GM23338 (cell line): ENCODE measurements around the gene SOHLH2. TPM values are rescaled to one million over a fixed set of nuclear protein-coding genes. Genes with fewer than 3 reads are reported as not detected.

ENCODE experiments used
- ATAC-seq: fragments of 200-7000 bp; cut with Tn5 transposase; 3 replicates; pipeline ENCODE4 v1.9.1; 2020
- DNase-seq: peaks from one replicate; pipeline ENCODE4 v3.0.0-alpha.2; 2015; ENCODE audit warnings: low spot score
- H2AFZ ChIP-seq: fragments of 200-600 bp; sonication (generic); 2 replicates; pipeline ENCODE4 v1.8.0; 2016; ENCODE audit warnings: antibody characterized with exemption, mild to moderate bottlenecking, moderate library complexity
- H3F3A ChIP-seq: fragments of 200-600 bp; sonication (generic); replicated peaks from 2 replicates; pipeline ENCODE4 v1.8.0; 2017; ENCODE audit warnings: antibody characterized with exemption, mixed run types, low read depth
- H3K27ac ChIP-seq: fragments of 200-600 bp; sonication (generic); 2 replicates; pipeline ENCODE4 v1.6.1; 2016; ENCODE audit warnings: low read depth
- H3K27me3 ChIP-seq: fragments of 200-600 bp; sonication (generic); 2 replicates; pipeline ENCODE4 v1.8.0; 2016; ENCODE audit warnings: mild to moderate bottlenecking, mixed run types, moderate library complexity; ENCODE audit not compliant: insufficient read depth
- H3K36me3 ChIP-seq: fragments of 200-600 bp; sonication (generic); 2 replicates; pipeline ENCODE4 v1.8.0; 2016; ENCODE audit warnings: mild to moderate bottlenecking; ENCODE audit not compliant: insufficient read depth
- H3K4me1 ChIP-seq: fragments of 200-600 bp; sonication (generic); 2 replicates; pipeline ENCODE4 v1.8.0; 2016; ENCODE audit warnings: mild to moderate bottlenecking, moderate library complexity; ENCODE audit not compliant: insufficient read depth
- H3K4me2 ChIP-seq: fragments of 200-600 bp; sonication (generic); 2 replicates; pipeline ENCODE4 v1.7.1; 2017; ENCODE audit warnings: mixed run types
- H3K4me3 ChIP-seq: fragments of 200-600 bp; sonication (generic); 2 replicates; pipeline ENCODE4 v1.6.1; 2016; ENCODE audit warnings: mixed run types
- H3K79me2 ChIP-seq: fragments of 200-600 bp; sonication (generic); replicated peaks from 2 replicates; pipeline ENCODE4 v1.8.0; 2017; ENCODE audit warnings: mild to moderate bottlenecking; ENCODE audit not compliant: insufficient read depth
- H3K9me2 ChIP-seq: fragments of 200-600 bp; sonication (generic); 2 replicates; pipeline ENCODE4 v1.8.0; 2017; ENCODE audit not compliant: insufficient read depth
- H4K20me1 ChIP-seq: fragments of 200-600 bp; sonication (generic); replicated peaks from 2 replicates; pipeline ENCODE4 v1.8.0; 2017; ENCODE audit warnings: mild to moderate bottlenecking; ENCODE audit not compliant: insufficient read depth
- H3K27ac Mint-ChIP-seq: 2 replicates; pipeline ENCODE4 v1.8.0; 2020; ENCODE audit warnings: inconsistent platforms, mild to moderate bottlenecking, moderate library complexity, mixed read lengths
- H3K27me3 Mint-ChIP-seq: 3 replicates; pipeline ENCODE4 v1.8.0; 2022; ENCODE audit warnings: low read depth, mild to moderate bottlenecking, moderate library complexity, mixed read lengths, inconsistent platforms; ENCODE audit not compliant: insufficient read depth, poor library complexity
- H3K36me3 Mint-ChIP-seq: 3 replicates; pipeline ENCODE4 v1.8.0; 2021; ENCODE audit warnings: low read depth, mild to moderate bottlenecking, inconsistent platforms, moderate library complexity, mixed read lengths
- H3K4me1 Mint-ChIP-seq: 3 replicates; pipeline ENCODE4 v1.8.0; 2020; ENCODE audit warnings: mild to moderate bottlenecking, inconsistent platforms, mixed read lengths
- H3K4me3 Mint-ChIP-seq: 3 replicates; pipeline ENCODE4 v1.8.0; 2021; ENCODE audit warnings: moderate library complexity, mild to moderate bottlenecking, inconsistent platforms, mixed read lengths
- H3K9me3 Mint-ChIP-seq: 3 replicates; pipeline ENCODE4 v1.8.0; 2020; ENCODE audit warnings: moderate library complexity, mild to moderate bottlenecking, inconsistent platforms, mixed read lengths
- JUNB ChIP-seq: IDR thresholded peaks from one replicate; pipeline ENCODE4 v1.6.1; 2016; ENCODE audit warnings: antibody characterized with exemption; ENCODE audit not compliant: unreplicated experiment
- NANOG ChIP-seq: IDR thresholded peaks from 2 replicates; pipeline ENCODE4 v1.6.1; 2016; ENCODE audit warnings: antibody characterized with exemption, borderline replicate concordance
- ZNF462 ChIP-seq: fragments of 250-450 bp; sonication (Bioruptor Pico); IDR thresholded peaks from 2 replicates; pipeline ENCODE4 v1.5.0; 2020; ENCODE audit warnings: mild to moderate bottlenecking, moderate library complexity
- polyA plus RNA-seq: library from polyadenylated mRNA; unstranded; fragments of >200 nt; fragmentation: Nextera tagmentation; extraction: Ambion mirVana; gene quantifications from 2 replicates; pipeline ENCODE4 v1.2.1, GENCODE V29; 2016
- total RNA-seq: library from RNA; depleted of rRNA; stranded (reverse); fragments of >200 nt; shearing (Covaris generic); gene quantifications from 2 replicates; pipeline ENCODE4 v1.2.3, GENCODE V29; 2014

The SOHLH2 gene
- total and polyA plus RNA-seq, 2 experiments from 2014 or later: 1.8 to 2.8 TPM

- no peak overlapping the region for H3K4me2 ChIP-seq
- no peaks in the 10 kb centered on the region; the same call in 1 of the 2 replicates for H4K20me1 ChIP-seq
- H3K27me3 Mint-ChIP-seq: no peaks in the 10 kb centered on the region
- H3K27ac ChIP-seq: no peak overlapping the region
- H2AFZ ChIP-seq: no peak overlapping the region
- no peaks in the 10 kb centered on the region for H3K79me2 ChIP-seq
- H3K4me1 ChIP-seq: no peaks in the 10 kb centered on the region
- no peak for TF ChIP-seq NANOG
- no peaks in the 10 kb centered on the region for H3F3A ChIP-seq
- no peaks in the 10 kb centered on the region for H3K9me2 ChIP-seq
- H3K4me3 ChIP-seq: no peak overlapping the region
- peaks cover 31% of the 10 kb centered on the region for H3K36me3 ChIP-seq
- peaks cover 20% of the 10 kb centered on the region for H3K36me3 Mint-ChIP-seq
- H3K4me3 Mint-ChIP-seq: no peak overlapping the region
- no peaks in the 10 kb centered on the region for H3K4me1 Mint-ChIP-seq
- ATAC-seq (no peak), DNase-seq (no peak)
- H3K27ac Mint-ChIP-seq: no peak overlapping the region
- H3K27me3 ChIP-seq: no peaks in the 10 kb centered on the region
- peaks cover 4% of the 10 kb centered on the region; the same call in 1 of the 3 replicates for H3K9me3 Mint-ChIP-seq
These were observed 30.6 kb upstream of the SOHLH2 start for GRCh38 chr13:36244990-36245389.

- Mint-ChIP-seq H3K4me1 (no peaks in the 10 kb centered on the region), H3K36me3 (peaks cover 20% of the 10 kb centered on the region), H3K27me3 (no peaks in the 10 kb centered on the region), H3K9me3 (peaks cover 4% of the 10 kb centered on the region; the same call in 1 of the 3 replicates), H3K27ac (no peak overlapping the region), H3K4me3 (no peak overlapping the region)
- Histone ChIP-seq H3K27me3 (no peaks in the 10 kb centered on the region), H3K4me3 (no peak overlapping the region), H3K9me2 (no peaks in the 10 kb centered on the region), H4K20me1 (no peaks in the 10 kb centered on the region; the same call in 1 of the 2 replicates), H3K79me2 (no peaks in the 10 kb centered on the region), H3F3A (no peaks in the 10 kb centered on the region), H3K36me3 (peaks cover 31% of the 10 kb centered on the region), H3K4me2 (no peak overlapping the region), H3K4me1 (no peaks in the 10 kb centered on the region), H3K27ac (no peak overlapping the region), H2AFZ (no peak overlapping the region)
- ATAC-seq (no peak), DNase-seq (no peak)
- TF ChIP-seq JUNB: no peak
- TF ChIP-seq ZNF462 (CRISPR knock-in tag): no peak
- TF ChIP-seq NANOG: no peak
These were observed 29.7 kb upstream of the SOHLH2 start for GRCh38 chr13:36244073-36244472.
